Esophagus squamous epithelium (tissue), 5 donors: ENCODE data around the gene PEX3. TPM values are rescaled to one million over a fixed set of nuclear protein-coding genes. Genes with fewer than 3 reads are reported as not detected.

Experiments
- DNase-seq: peaks from one replicate; lab custom pipeline; 2025; lab: John Stamatoyannopoulos, UW
- H3K27ac ChIP-seq, 4 donors: fragments of 200-600 bp; sonication (generic); one replicate each; pipeline ENCODE4 v1.5.1; 2016 to 2019; ENCODE audit warnings: mild to moderate bottlenecking in 1 of 4
- H3K27me3 ChIP-seq, 4 donors: fragments of 200-600 bp; sonication (generic); 1 replicate in 3 of 4; 2 replicates in 1 of 4; pipeline versions ENCODE4 v1.5.1 to v1.6.0; 2017 to 2021; ENCODE audit warnings: antibody characterized with exemption in 1 of 4
- H3K36me3 ChIP-seq, 3 donors: fragments of 200-600 bp; sonication (generic); one replicate each; pipeline ENCODE4 v1.5.1; 2016 to 2019
- H3K4me1 ChIP-seq, 3 donors: fragments of 200-600 bp; sonication (generic); one replicate each; pipeline ENCODE4 v1.5.1; 2017 to 2019
- H3K4me3 ChIP-seq, 4 donors: fragments of 200-600 bp; sonication (generic); 1 replicate in 3 of 4; 2 replicates in 1 of 4; pipeline ENCODE4 v1.5.1; 2016 to 2019; ENCODE audit warnings: mild to moderate bottlenecking in 2 of 4, moderate library complexity in 1 of 4
- H3K9me3 ChIP-seq, 3 donors: fragments of 200-600 bp; sonication (generic); one replicate each; pipeline ENCODE4 v1.5.1; 2016 to 2019
- POLR2A ChIP-seq, 4 donors: fragments of 450-650 bp; IDR thresholded peaks; one replicate each; pipeline ENCODE4 v1.6.1; 2017; ENCODE audit warnings: antibody characterized with exemption in 4 of 4, mild to moderate bottlenecking in 4 of 4, moderate library complexity in 3 of 4
- WGBS, 2 donors: methylation state at CpG; one replicate each; pipeline ENCODE4 v1.1.5; 2018; 5-methylcytosine and 5-hydroxymethylcytosine counted together
- intact Hi-C: fragments of 100-400 bp; cut with DNase I; formaldehyde crosslinking; loops from one replicate; pipeline ENCODE4 v1.15.0; 2022
- total RNA-seq, 4 donors: library from RNA; depleted of rRNA; stranded (reverse); fragments of >200 nt; gene quantifications; one replicate each; pipeline ENCODE4 v1.1.0, GENCODE V29; 2016
- TF ChIP-seq, protein P1 (sequence below), 6 experiments: fragments of 450-650 bp in 4 of 6; fragments of 200-600 bp in 2 of 6; sonication (generic) in 2 of 6; IDR thresholded peaks; one replicate each; pipeline ENCODE4 v1.5.1; 2016 to 2019; ENCODE audit warnings: antibody characterized with exemption in 6 of 6, mild to moderate bottlenecking in 4 of 6, moderate library complexity in 4 of 6
- donor health status: DM: yes; HTN: yes; CAD: no.

The PEX3 gene
- total RNA-seq, 4 donors from 2014 or later: 17.6 to 27.9 (median 22.3) TPM

DNA sequence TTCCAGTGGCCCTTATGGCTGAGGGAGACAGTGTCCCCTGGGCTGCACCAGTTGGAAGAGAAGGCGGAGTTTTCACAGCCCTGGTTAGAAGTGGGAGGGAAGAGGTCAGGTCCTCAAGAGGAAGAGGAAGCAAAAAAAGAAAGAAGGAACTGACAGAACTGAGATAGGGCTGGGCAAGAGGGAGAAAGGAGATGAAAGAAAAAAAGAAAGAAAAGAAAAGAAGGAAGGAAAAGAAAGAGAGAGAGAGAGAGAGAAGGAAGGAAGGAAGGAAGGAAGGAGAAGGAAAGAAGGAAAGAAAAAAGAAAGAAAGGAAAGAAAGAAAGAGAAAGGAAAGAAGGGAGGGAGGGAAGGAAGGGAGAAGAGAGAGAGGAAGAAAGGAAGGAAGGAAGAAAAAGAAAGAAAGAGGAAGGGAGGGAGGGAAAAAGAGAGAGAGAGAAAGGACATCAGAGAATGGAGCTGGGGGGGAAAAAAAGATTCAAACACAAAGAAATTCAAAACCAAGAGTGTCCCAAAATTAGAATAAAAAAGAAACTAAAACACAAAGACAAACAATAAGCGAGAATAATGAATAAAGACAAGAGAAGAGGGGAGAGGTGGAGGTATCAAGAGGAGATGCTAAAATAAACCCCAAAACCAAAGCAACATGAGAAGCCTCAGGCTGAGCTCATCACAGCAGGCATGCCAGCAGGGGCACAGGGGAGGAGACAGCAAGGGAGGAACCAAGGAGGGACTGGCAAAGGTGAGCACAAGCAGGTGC, 66.3 kb downstream of the PEX3 start:
- Histone ChIP-seq H3K9me3 (no peaks in the 10 kb centered on the region), H3K36me3 (no peaks in the 10 kb centered on the region), H3K27ac (no peak overlapping the region), H3K4me3 (no peak overlapping the region), H3K4me1 (peaks cover 0 to 14% (median 7%) of the 10 kb centered on the region in 3 donors), H3K27me3 (no peaks in the 10 kb centered on the region)
- intact Hi-C loops: no loop called here
- DNase-seq: no peak
- TF ChIP-seq POLR2A (IDR thresholded peaks at IDR 0.05): no peak
- TF ChIP-seq, protein P1, sequence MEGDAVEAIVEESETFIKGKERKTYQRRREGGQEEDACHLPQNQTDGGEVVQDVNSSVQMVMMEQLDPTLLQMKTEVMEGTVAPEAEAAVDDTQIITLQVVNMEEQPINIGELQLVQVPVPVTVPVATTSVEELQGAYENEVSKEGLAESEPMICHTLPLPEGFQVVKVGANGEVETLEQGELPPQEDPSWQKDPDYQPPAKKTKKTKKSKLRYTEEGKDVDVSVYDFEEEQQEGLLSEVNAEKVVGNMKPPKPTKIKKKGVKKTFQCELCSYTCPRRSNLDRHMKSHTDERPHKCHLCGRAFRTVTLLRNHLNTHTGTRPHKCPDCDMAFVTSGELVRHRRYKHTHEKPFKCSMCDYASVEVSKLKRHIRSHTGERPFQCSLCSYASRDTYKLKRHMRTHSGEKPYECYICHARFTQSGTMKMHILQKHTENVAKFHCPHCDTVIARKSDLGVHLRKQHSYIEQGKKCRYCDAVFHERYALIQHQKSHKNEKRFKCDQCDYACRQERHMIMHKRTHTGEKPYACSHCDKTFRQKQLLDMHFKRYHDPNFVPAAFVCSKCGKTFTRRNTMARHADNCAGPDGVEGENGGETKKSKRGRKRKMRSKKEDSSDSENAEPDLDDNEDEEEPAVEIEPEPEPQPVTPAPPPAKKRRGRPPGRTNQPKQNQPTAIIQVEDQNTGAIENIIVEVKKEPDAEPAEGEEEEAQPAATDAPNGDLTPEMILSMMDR (IDR thresholded peaks at IDR 0.05): no peak
- WGBS, 2 donors: 64 to 79% methylated on average over 2 of the region's 2 CpGs

DNA sequence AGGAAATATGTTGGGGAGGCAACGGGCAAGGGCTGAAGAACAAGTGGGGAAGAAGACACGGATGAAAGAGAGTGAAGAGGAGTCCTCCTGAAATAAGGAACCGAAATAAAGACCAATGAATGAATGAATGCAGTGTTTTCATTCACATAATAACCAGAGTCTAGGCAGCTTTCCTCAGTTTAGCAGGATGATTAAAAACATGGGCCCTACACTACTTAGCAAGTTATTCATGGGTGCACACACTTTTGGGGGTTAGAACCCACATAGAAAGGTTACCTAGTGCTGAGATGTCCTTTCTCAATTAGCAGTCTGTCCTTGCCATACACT, 66.8 kb downstream of the PEX3 start:
- TF ChIP-seq, protein P1 (IDR thresholded peaks at IDR 0.05): no peak
- Histone ChIP-seq H3K9me3 (no peaks in the 10 kb centered on the region), H3K4me1 (peaks cover 0 to 10% (median 3%) of the 10 kb centered on the region in 3 donors), H3K4me3 (no peak overlapping the region), H3K36me3 (no peaks in the 10 kb centered on the region), H3K27ac (no peak overlapping the region), H3K27me3 (no peaks in the 10 kb centered on the region)
- intact Hi-C loops: no loop called here
- no peak for DNase-seq
- 65 to 75% methylated on average over 3 of the region's 3 CpGs for WGBS, 2 donors

DNA sequence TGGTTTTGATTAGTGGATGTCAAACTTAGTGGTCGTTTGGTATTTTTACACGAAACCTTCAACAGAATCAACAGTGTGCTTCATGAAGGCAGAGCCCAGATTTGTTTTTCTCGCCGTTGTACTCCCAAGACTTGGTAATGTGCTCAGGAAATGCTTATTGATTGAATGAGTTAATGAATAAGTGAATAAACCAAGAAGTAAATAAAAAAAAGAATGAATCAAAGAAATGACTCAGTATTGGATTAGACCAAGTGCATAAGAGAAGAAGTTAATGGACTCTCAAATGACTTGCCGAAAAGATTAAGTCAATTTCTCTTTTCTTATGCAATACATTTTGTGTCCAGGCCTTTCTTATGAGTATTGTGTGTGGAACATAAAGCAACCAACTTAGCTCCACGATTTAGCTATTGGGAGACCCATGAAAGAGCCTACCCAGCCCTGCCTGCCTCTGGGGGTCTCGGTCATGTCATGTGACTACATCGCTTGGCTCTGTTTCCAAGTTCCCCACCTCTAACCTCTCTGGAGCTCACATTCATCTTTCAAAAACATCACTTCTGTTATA, 71.5 kb downstream of the PEX3 start:
- DNase-seq: no peak
- TF ChIP-seq, protein P1 (IDR thresholded peaks at IDR 0.05): no peak
- no peak for TF ChIP-seq POLR2A (IDR thresholded peaks at IDR 0.05)
- Histone ChIP-seq H3K27me3 (no peaks in the 10 kb centered on the region), H3K4me3 (no peak overlapping the region), H3K36me3 (no peaks in the 10 kb centered on the region), H3K27ac (no peak overlapping the region), H3K9me3 (no peaks in the 10 kb centered on the region), H3K4me1 (no peaks in the 10 kb centered on the region)
- WGBS, 2 donors: 79 to 89% methylated on average over 8 of the region's 8 CpGs
- intact Hi-C loops: no loop called here

DNA sequence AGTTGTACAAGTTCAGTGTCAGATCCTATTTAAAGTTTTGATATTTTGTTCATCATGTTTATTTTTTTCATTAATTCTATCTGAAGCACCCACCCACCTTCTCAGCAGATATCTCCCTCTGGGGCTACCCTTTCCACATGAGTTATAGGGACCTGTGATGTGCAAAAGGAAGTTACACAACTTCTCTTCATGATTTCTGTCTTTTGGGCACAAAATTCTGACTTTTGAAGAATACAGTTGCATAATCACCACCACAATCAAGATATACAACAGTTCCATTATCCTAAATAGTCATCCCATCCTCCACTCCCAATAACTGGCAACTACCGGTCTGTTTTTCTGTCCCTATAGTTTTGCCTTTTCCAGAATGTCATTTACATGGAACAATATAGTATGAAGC, 74.8 kb downstream of the PEX3 start:
- Histone ChIP-seq H3K36me3 (no peaks in the 10 kb centered on the region), H3K4me3 (no peak overlapping the region), H3K27ac (no peak overlapping the region), H3K4me1 (no peaks in the 10 kb centered on the region), H3K9me3 (no peaks in the 10 kb centered on the region), H3K27me3 (no peaks in the 10 kb centered on the region)
- WGBS, 2 donors: 77 to 88% methylated on average over 1 of the region's 1 CpG
- TF ChIP-seq, protein P1 (IDR thresholded peaks at IDR 0.05): no peak
- no peak for TF ChIP-seq POLR2A (IDR thresholded peaks at IDR 0.05)
- DNase-seq: no peak
- intact Hi-C loops: no loop called here

DNA sequence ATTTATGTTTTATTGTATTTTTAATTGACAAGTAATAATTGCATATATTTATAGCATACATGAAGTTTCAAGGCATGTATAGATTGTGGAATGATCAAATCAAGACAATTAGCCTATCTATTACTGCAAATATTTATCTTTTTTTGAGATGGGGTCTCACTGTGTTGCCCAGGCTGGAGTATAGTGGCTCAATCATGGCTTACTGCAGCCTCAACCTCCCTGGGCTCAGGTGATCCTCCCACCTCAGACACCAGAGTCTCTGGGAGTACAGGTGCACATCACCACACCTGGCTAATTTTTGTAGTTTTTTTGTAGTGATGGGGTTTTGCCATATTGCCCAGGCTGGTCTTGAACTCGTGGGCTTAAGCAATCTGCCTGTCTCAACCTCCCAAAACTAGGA, 77.1 kb downstream of the PEX3 start:
- Histone ChIP-seq H3K4me3 (no peak overlapping the region), H3K36me3 (no peaks in the 10 kb centered on the region), H3K27me3 (no peaks in the 10 kb centered on the region), H3K4me1 (no peaks in the 10 kb centered on the region), H3K27ac (no peak overlapping the region), H3K9me3 (no peaks in the 10 kb centered on the region)
- intact Hi-C loops: no loop called here
- TF ChIP-seq, protein P1 (IDR thresholded peaks at IDR 0.05): no peak
- TF ChIP-seq POLR2A (IDR thresholded peaks at IDR 0.05): no peak
- DNase-seq: no peak
- WGBS, 2 donors: 75 to 86% methylated on average over 1 of the region's 1 CpG
